HG03439 (cell line): ENCODE results near the gene MAN1B1.

ENCODE experiments used
- ATAC-seq: cut with Tn5 transposase; IDR thresholded peaks from one replicate; pipeline ENCODE4 v1.9.1; 2021; ENCODE audit warnings: mild to moderate bottlenecking, moderate library complexity; ENCODE audit not compliant: unreplicated experiment

Gene MAN1B1

GRCh38 chr9:137084526-137084925 is 2.3 kb upstream of the MAN1B1 start:
- ATAC-seq, result no peak

DNA sequence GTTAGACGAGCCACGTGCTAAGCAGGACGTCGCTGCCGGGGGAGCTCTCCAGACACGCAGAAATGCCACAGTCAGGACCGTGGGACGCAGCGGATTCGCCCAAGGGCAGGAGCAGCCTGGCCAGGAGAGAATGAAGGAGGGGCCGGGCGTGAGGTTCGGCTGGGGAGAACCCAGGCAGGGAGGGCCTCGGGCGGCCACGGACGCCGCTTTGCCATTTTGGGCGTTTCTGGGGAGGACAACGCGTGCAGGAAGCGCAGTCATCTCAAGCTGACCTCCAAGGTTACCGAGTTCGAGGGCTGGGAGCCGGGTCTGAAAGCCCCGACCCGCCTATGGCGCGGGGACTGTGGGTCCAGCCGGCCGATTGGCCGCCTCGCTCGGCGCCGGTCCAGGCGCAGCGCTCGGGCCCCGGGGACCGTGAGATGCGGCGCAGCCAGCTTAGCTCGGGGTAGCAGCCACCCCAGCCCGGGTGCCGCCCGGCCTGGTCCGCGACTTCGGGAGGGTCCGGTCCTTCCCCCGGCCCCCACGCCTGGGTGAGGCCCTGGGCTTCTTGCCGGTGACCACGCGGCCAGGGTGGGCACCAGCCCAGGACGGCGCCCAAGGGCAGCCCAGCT is 760 bp upstream of the MAN1B1 start:
- peak; percentile 13 for ATAC-seq

DNA sequence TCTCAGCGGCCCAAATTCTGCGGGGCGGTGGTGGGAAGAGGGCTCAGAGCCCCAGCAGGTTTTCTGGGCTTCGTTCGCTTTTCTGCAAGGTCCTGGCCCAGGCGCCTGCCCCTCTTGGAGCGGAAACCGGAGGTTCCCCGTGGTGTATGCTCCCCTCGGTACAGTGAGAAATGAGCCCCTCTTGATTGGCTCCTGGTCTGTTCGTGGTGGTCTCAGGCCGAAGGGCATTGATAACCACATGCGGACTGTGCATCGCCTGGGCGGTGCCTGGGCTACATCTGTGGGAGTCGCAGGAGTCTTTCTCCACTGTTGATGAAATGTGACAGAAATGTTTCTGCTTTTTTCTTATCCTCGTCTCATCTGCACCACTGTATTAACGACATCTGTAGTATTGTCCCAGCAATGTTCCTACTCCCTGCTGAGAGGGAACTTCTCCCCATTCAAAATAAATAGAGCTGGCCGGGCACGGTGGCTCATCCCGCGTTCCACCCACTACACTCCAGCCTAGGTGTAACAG is 682 bp downstream of the MAN1B1 start:
- peak; percentile 2 for ATAC-seq

DNA sequence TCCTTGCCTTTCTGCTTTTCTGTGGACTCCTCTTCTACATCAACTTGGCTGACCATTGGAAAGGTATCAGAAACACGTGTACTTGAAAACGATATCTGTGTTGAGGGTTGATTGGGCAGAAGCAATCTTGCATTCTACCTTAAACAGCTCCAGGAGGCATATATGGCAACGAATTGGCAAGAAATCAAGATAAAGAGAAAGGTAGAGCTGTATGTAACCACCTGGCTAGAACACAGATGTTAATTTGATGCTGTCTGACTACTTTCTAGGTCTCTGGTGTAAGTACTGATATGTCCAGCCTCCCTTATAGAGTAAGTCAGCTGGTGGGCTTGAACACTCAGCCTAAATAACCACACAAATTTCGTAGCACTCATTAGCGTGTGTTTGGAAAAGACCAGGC is 1.3 kb downstream of the MAN1B1 start:
- ATAC-seq, result no peak

DNA sequence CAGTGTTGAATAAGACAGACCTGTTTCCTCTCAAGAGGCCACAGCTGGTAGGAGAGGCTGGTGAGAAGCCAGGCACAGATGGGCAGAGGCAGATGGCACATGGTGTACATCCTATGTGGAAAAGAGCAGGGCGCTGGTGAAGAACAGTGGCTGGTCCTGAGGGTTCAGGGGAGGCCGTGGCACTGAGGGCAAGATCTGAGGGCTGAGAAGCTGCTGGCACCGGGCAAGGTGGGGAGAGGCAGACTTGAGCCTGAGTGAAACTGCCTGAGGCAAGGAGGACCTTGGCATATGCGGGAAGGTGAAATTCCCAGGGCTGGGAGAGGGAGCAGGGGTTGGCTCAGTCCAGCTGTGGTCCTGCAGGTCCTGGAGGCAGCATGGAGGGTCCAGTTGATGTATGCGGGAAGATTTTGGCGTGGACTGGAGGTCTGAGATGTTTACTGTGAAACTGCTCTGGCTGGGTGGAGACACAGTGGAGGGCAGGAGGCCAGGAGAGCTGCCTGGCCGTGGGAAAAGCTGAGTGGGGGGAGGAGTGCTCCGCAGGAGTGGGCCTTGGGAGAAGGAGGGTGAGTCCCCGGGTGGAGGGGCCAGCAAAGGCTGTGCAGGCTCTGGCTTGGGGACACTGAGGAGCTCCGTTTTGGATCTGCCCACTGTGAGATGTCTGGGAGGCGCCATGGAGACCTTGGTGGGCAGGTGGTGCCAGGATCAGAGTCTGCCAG is 2.6 kb downstream of the MAN1B1 start:
- no peak for ATAC-seq

DNA sequence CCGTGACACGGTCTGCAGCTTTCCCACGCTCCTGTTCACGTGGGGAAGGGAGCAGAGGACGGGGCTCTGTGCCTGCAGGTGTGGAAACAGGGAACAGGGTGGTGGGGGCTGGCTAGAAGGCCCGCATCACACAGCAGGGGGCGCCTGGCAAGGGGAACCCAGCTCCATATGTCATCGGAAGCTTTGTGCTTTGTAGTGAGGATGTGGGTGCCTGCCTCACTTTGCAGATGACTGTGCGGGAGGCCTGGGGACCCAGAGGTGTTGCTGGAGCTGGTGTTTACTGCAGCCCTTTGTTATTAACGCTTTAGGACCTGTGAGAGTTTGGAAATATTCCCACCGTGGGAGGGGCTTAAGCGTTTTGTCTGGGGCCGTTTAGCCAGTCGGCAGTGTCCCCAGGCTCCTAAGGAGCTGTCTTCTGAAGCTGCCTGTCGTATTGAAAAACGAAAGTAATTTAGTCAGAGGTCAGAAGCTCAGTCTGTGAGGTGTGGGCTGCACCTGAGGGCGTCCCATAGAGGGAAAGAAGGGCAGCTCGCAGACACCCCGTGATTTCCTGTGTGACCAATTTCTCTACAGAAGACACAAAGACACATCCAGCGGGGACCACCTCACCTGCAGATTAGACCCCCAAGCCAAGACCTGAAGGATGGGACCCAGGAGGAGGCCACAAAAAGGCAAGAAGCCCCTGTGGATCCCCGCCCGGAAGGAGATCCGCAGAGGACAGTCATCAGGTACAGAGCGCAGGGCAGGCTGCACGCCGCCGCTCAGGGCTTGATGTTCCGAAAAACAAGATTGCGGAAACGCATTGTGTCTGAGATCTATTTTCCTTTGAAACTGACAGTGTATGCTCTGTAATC is 9.1 kb downstream of the MAN1B1 start:
- ATAC-seq, result peak; percentile 83

GRCh38 chr9:137096785-137097546 is 10.2 kb downstream of the MAN1B1 start:
- ATAC-seq, result no peak

GRCh38 chr9:137097761-137098462 is 11.1 kb downstream of the MAN1B1 start:
- ATAC-seq, result no peak

- no peak for ATAC-seq
These were observed 12.4 kb downstream of the MAN1B1 start for GRCh38 chr9:137099231-137099630.

- ATAC-seq, result no peak
These were observed 16.6 kb downstream of the MAN1B1 start for GRCh38 chr9:137103206-137103999.

GRCh38 chr9:137105814-137106661 is 19.3 kb downstream of the MAN1B1 start:
- ATAC-seq, result no peak

GRCh38 chr9:137106662-137107250 is 20.0 kb downstream of the MAN1B1 start:
- no peak for ATAC-seq

- no peak for ATAC-seq
These were observed 20.6 kb downstream of the MAN1B1 start for GRCh38 chr9:137107312-137107921.

- ATAC-seq, result no peak
These were observed 21.2 kb downstream of the MAN1B1 start for GRCh38 chr9:137107982-137108381.

DNA sequence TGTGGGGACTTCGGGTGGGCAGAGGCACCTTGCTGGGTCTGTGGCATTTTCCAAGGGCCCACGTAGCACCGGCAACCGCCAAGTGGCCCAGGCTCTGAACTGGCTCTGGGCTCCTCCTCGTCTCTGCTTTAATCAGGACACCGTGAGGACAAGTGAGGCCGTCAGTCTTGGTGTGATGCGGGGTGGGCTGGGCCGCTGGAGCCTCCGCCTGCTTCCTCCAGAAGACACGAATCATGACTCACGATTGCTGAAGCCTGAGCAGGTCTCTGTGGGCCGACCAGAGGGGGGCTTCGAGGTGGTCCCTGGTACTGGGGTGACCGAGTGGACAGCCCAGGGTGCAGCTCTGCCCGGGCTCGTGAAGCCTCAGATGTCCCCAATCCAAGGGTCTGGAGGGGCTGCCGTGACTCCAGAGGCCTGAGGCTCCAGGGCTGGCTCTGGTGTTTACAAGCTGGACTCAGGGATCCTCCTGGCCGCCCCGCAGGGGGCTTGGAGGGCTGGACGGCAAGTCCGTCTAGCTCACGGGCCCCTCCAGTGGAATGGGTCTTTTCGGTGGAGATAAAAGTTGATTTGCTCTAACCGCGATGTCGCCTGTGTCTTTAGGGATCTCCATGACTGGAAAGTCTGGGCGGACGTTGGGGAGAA is 21.9 kb downstream of the MAN1B1 start:
- no peak for ATAC-seq

GRCh38 chr9:137109250-137110146 is 22.7 kb downstream of the MAN1B1 start:
- no peak for ATAC-seq
